GM23248 (cell line): ENCODE data around the gene ADAT3. TPM values are rescaled to one million over a fixed set of nuclear protein-coding genes. Genes with fewer than 3 reads are reported as not detected.

ENCODE experiments used
- DNase-seq: peaks from one replicate; pipeline ENCODE4 v3.0.0-alpha.2; 2015
- H2AFZ ChIP-seq: fragments of 200-600 bp; sonication (generic); 2 replicates; pipeline ENCODE4 v1.6.1; 2016; ENCODE audit warnings: antibody characterized with exemption
- H3F3A ChIP-seq: fragments of 200-600 bp; sonication (generic); 2 replicates; pipeline ENCODE4 v1.6.1; 2016; ENCODE audit warnings: mild to moderate bottlenecking, antibody characterized with exemption, mixed run types; ENCODE audit not compliant: insufficient read depth
- H3K27ac ChIP-seq: fragments of 200-600 bp; sonication (generic); 2 replicates; pipeline ENCODE4 v1.5.1; 2016; ENCODE audit warnings: mild to moderate bottlenecking
- H3K27me3 ChIP-seq: fragments of 200-600 bp; sonication (generic); replicated peaks from 2 replicates; pipeline ENCODE4 v1.6.1; 2016; ENCODE audit warnings: mild to moderate bottlenecking; ENCODE audit not compliant: insufficient read depth
- H3K36me3 ChIP-seq: fragments of 200-600 bp; sonication (generic); 2 replicates; pipeline ENCODE4 v1.6.1; 2016; ENCODE audit warnings: low read depth, mild to moderate bottlenecking
- H3K4me1 ChIP-seq: fragments of 200-600 bp; sonication (generic); 2 replicates; pipeline ENCODE4 v1.6.1; 2016; ENCODE audit warnings: mild to moderate bottlenecking; ENCODE audit not compliant: insufficient read depth
- H3K4me2 ChIP-seq: fragments of 200-600 bp; sonication (generic); one replicate; pipeline ENCODE4 v1.6.1; 2016; ENCODE audit warnings: mild to moderate bottlenecking; ENCODE audit not compliant: unreplicated experiment
- H3K4me3 ChIP-seq: fragments of 200-600 bp; sonication (generic); 2 replicates; pipeline ENCODE4 v1.5.1; 2016; ENCODE audit warnings: mild to moderate bottlenecking
- H3K79me2 ChIP-seq: fragments of 200-600 bp; sonication (generic); 2 replicates; pipeline ENCODE4 v1.6.1; 2016; ENCODE audit warnings: mild to moderate bottlenecking; ENCODE audit not compliant: insufficient read depth
- H3K9ac ChIP-seq: fragments of 200-600 bp; sonication (generic); 2 replicates; pipeline ENCODE4 v1.6.1; 2016; ENCODE audit warnings: mild to moderate bottlenecking
- H3K9me2 ChIP-seq: fragments of 200-600 bp; sonication (generic); 2 replicates; pipeline ENCODE4 v1.6.1; 2016; ENCODE audit warnings: mixed run types, mild to moderate bottlenecking, moderate library complexity; ENCODE audit not compliant: insufficient read depth
- H3K9me3 ChIP-seq: fragments of 200-600 bp; sonication (generic); one replicate; pipeline ENCODE4 v1.6.1; 2017; ENCODE audit warnings: low read depth
- H4K20me1 ChIP-seq: fragments of 200-600 bp; sonication (generic); 2 replicates; pipeline ENCODE4 v1.6.0; 2016; ENCODE audit not compliant: insufficient read depth
- EZH2 ChIP-seq: fragments of 200-600 bp; sonication (generic); IDR thresholded peaks from 2 replicates; pipeline ENCODE4 v1.6.1; 2018; ENCODE audit warnings: antibody characterized with exemption, mild to moderate bottlenecking; ENCODE audit not compliant: insufficient read depth, poor library complexity, severe bottlenecking
- EZH2phosphoT487 ChIP-seq: fragments of 200-600 bp; sonication (generic); IDR thresholded peaks from 2 replicates; pipeline ENCODE4 v1.6.1; 2018; ENCODE audit warnings: antibody characterized with exemption, moderate library complexity, mild to moderate bottlenecking, low read depth; ENCODE audit not compliant: insufficient read depth
- WGBS, 2 experiments: methylation state at CpG; one replicate each; pipeline ENCODE4 v1.1.6; 2015 to 2017; ENCODE audit warnings: low lambda C conversion rate in 2 of 2, low coverage in 1 of 2; ENCODE audit errors: missing lambda C conversion rate in 2 of 2; 5-methylcytosine and 5-hydroxymethylcytosine counted together
- in situ Hi-C: fragments of 300-500 bp; cut with MboI; formaldehyde crosslinking; loops from 2 replicates; pipeline ENCODE4 v1.15.0; 2020
- polyA plus RNA-seq: library from polyadenylated mRNA; unstranded; fragments of >200 nt; fragmentation: Nextera tagmentation; extraction: Ambion mirVana; gene quantifications from 2 replicates; pipeline ENCODE4 v1.2.1, GENCODE V29; 2016
- total RNA-seq: library from RNA; depleted of rRNA; stranded (reverse); fragments of >200 nt; shearing (Covaris generic); gene quantifications from 2 replicates; pipeline ENCODE4 v1.2.3, GENCODE V29; 2014

The ADAT3 gene
- total and polyA plus RNA-seq, 2 experiments from 2014 or later, result 0.22 to 3.2 TPM

DNA sequence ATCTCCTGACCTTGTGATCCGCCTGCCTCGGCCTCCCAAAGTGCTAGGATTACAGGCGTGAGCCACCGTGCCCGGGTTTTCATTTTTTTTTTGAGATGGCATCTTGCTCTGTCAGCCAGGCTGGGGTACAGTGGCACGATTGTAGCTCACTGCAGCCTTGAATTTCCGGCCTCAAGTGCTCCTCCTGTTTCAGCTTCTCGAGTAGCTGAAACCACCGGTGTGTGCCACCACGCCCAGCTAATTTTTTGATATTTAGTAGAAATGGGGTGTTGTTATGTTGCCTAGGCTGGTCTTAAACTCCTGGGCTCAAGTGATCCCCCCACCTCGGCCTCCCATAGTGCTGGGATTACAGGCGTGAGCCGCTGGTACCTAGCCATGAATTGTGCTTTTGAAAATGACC lies 5.9 kb downstream of the ADAT3 start:
- no peaks in the 10 kb centered on the region for H3K9me3 ChIP-seq
- in situ Hi-C loops, result no loop called here
- no peak overlapping the region for H2AFZ ChIP-seq
- DNase-seq, result no peak
- no peak overlapping the region for H3K4me2 ChIP-seq
- H3K27me3 ChIP-seq, result no peaks in the 10 kb centered on the region
- H3K36me3 ChIP-seq, result no peaks in the 10 kb centered on the region
- H3K9ac ChIP-seq, result no peak overlapping the region
- no peaks in the 10 kb centered on the region for H3F3A ChIP-seq
- no peaks in the 10 kb centered on the region for H4K20me1 ChIP-seq
- peaks cover 6% of the 10 kb centered on the region; the same call in 1 of the 2 replicates for H3K4me1 ChIP-seq
- TF ChIP-seq EZH2phosphoT487 (no peak), EZH2 (no peak)
- H3K9me2 ChIP-seq, result no peaks in the 10 kb centered on the region
- H3K4me3 ChIP-seq, result no peak overlapping the region
- WGBS, 2 experiments, result 90% methylated on average over 13 of the region's 13 CpGs
- H3K79me2 ChIP-seq, result peaks cover 81% of the 10 kb centered on the region
- no peak overlapping the region for H3K27ac ChIP-seq

DNA sequence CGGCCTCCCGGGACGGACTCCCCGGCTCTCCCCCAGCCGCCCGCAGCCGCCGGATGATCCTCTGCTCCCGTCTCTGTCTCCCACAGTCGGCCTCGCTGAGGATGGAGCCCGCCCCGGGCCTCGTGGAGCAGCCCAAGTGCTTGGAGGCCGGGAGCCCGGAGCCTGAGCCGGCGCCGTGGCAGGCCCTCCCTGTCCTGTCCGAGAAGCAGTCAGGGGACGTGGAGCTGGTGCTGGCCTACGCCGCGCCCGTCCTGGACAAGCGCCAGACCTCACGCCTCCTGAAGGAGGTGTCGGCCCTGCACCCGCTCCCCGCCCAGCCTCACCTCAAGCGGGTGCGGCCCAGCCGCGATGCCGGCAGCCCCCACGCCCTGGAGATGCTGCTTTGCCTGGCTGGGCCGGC lies 6.8 kb downstream of the ADAT3 start:
- H3F3A ChIP-seq, result no peaks in the 10 kb centered on the region
- H3K9me2 ChIP-seq, result no peaks in the 10 kb centered on the region
- no peak overlapping the region for H3K9ac ChIP-seq
- no peaks in the 10 kb centered on the region for H3K9me3 ChIP-seq
- H4K20me1 ChIP-seq, result no peaks in the 10 kb centered on the region
- no peak for DNase-seq
- H3K4me2 ChIP-seq, result no peak overlapping the region
- no peak for TF ChIP-seq EZH2
- TF ChIP-seq EZH2phosphoT487, result no peak
- peaks cover 72% of the 10 kb centered on the region for H3K79me2 ChIP-seq
- no peaks in the 10 kb centered on the region for H3K36me3 ChIP-seq
- H3K27ac ChIP-seq, result no peak overlapping the region
- peaks cover 6% of the 10 kb centered on the region; the same call in 1 of the 2 replicates for H3K4me1 ChIP-seq
- H3K27me3 ChIP-seq, result no peaks in the 10 kb centered on the region
- 87 to 88% methylated on average over 31 to 35 of the region's 37 CpGs for WGBS, 2 experiments
- no peak overlapping the region for H2AFZ ChIP-seq
- in situ Hi-C loops, result no loop called here
- no peak overlapping the region for H3K4me3 ChIP-seq

DNA sequence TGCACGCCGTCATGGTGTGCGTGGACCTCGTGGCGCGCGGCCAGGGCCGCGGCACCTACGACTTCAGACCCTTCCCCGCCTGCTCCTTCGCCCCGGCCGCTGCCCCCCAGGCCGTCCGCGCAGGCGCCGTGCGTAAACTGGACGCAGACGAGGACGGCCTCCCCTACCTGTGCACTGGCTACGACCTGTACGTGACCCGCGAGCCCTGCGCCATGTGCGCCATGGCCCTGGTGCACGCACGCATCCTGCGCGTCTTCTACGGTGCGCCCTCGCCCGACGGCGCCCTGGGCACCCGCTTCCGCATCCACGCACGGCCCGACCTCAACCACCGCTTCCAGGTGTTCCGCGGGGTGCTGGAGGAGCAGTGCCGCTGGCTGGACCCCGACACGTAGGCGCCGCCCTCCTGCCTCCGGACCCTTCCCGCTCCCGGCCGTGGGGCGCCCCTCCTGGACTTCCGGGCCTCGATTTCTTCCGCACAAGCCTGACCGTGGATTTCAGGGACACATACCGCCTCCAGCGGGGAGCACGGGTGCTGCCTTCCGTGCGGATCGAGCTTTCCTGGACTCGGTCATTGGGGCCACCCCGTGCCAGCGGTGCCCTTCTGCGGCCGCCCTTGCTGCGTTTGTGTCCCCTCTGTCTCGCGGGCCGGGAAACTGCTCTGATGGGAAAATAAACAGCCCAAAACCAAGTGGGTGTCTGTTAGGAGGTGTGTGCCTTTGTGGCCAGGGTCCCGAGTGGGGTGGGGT lies 7.7 kb downstream of the ADAT3 start:
- H3K27me3 ChIP-seq, result no peaks in the 10 kb centered on the region
- H3K9ac ChIP-seq, result no peak overlapping the region
- DNase-seq, result no peak
- no peak overlapping the region for H3K4me3 ChIP-seq
- no peaks in the 10 kb centered on the region for H3K9me3 ChIP-seq
- H3K4me2 ChIP-seq, result no peak overlapping the region
- H3K79me2 ChIP-seq, result peaks cover 63% of the 10 kb centered on the region
- H3F3A ChIP-seq, result no peaks in the 10 kb centered on the region
- H3K36me3 ChIP-seq, result no peaks in the 10 kb centered on the region
- no peak overlapping the region for H3K27ac ChIP-seq
- no peaks in the 10 kb centered on the region for H3K9me2 ChIP-seq
- no peak for TF ChIP-seq EZH2
- TF ChIP-seq EZH2phosphoT487, result no peak
- H4K20me1 ChIP-seq, result no peaks in the 10 kb centered on the region
- peaks cover 6% of the 10 kb centered on the region; the same call in 1 of the 2 replicates for H3K4me1 ChIP-seq
- 96 to 98% methylated on average over 55 to 77 of the region's 77 CpGs for WGBS, 2 experiments
- no peak overlapping the region for H2AFZ ChIP-seq
- in situ Hi-C loops, result no loop called here

DNA sequence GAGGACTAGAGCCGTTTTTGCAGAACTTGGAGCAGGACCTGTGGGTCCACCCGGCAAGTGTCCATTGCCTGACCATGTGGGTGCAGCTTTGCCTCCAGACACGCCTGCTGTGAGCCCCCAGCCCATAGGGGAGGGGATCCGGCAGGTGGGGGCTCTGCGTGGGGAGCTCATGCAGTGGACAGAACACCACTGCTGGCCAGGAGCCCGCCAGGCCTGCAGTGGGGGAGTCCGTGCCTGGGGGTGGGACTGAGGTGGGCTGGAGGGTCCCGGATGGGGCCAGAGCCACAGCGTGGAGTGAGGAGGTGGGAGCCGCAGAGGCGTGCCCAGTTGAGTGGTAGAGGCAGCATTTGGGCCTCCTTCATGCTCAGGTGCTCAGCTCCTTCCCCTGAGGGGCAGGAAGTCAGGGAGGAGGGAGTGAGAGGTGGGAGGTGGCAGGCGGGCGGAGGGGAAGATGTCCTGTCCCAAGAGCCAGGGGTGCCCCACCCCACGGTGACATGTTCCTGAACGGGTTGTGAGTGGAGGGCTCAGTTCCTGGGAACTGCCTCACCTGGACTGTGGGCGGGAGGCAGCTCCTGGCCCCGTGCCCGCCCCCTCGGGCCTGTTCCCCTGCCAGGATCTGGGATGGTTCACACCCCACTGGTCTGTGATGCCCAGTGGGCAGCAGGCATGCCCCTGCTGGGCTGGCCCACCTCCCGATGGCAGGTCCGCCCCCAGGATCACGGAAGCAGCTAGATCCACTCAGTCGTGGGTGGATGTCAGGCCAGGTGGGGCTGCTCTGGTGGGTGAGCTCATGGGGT lies 8.8 kb downstream of the ADAT3 start:
- Histone ChIP-seq H3K27ac (no peak overlapping the region), H3K9me3 (no peaks in the 10 kb centered on the region), H2AFZ (no peak overlapping the region), H4K20me1 (no peaks in the 10 kb centered on the region), H3K9me2 (no peaks in the 10 kb centered on the region), H3K4me1 (peaks cover 6% of the 10 kb centered on the region; the same call in 1 of the 2 replicates), H3K36me3 (no peaks in the 10 kb centered on the region), H3K9ac (no peak overlapping the region), H3K27me3 (no peaks in the 10 kb centered on the region), H3F3A (no peaks in the 10 kb centered on the region), H3K4me2 (no peak overlapping the region), H3K4me3 (no peak overlapping the region), H3K79me2 (peaks cover 52% of the 10 kb centered on the region)
- no peak for DNase-seq
- 86 to 90% methylated on average over 14 to 23 of the region's 23 CpGs for WGBS, 2 experiments
- in situ Hi-C loops, result no loop called here
- TF ChIP-seq EZH2phosphoT487, result no peak
- no peak for TF ChIP-seq EZH2
